HG03135 (cell line): Measurements from ENCODE around the gene CGREF1.
A peak's percentile ranks its signal among the peaks of the same experiment; 100 is the strongest.

Experiments used
- ATAC-seq: cut with Tn5 transposase; IDR thresholded peaks from one replicate; pipeline ENCODE4 v1.9.1; 2021; ENCODE audit warnings: mild to moderate bottlenecking, moderate library complexity; ENCODE audit not compliant: unreplicated experiment

The CGREF1 gene

GRCh38 chr2:27050996-27051901 lies 67.7 kb downstream of the CGREF1 start, which contains the start of gene AGBL5:
Gene AGBL5, plus strand, starts transcription at chr2:27051668. Its CDS starts 1,291 bp downstream, at chr2:27052959.
- ATAC-seq = peak; percentile 65
